A204.1 (cell line): Measurements from ENCODE around the gene RBMS1.

Source experiments
- FAIRE-seq: peaks from 2 replicates; lab custom pipeline; 2012; peaks lifted over from hg19 to GRCh38; lab: Jason Lieb, UNC

The RBMS1 gene

DNA sequence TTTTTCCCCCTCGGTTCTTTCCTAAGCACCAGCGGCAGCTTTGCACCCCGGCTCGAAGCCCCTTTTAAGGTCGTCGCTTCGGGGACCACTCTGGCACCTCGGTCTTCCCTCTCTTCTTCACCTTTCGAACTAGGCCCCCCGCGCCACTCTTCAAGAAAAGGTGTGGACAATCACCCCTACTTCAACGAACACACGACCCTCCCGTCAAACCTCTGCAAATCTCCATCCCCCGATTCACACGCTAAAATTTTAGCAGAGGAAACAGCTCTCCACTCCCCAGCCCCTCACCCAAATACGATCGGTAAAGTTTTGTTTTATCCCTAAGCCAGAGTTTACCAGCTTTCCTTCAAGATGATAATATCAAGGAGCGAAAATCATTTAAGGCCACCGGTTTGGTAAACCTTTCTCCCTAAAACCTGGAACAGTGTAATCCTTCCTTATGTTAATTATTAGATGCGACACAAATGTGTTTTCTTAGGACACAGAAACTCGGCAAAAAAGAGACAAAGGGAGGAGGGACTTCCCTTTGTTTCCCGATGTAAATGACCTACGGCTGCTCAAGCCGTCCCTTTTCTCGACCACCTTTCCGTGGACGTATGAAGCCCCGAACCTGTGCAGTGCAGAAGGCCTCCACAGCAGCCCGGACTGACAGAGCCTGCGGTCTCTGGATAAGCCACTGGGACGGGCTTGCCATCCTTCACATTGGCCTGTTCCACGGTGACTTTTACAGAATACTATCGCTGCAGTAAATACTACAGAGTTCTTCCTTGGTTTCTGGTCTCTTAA lies 85.2 kb downstream of the RBMS1 start:
- no peak for FAIRE-seq

GRCh38 chr2:160407393-160408172 lies 86.0 kb downstream of the RBMS1 start:
- FAIRE-seq = no peak

DNA sequence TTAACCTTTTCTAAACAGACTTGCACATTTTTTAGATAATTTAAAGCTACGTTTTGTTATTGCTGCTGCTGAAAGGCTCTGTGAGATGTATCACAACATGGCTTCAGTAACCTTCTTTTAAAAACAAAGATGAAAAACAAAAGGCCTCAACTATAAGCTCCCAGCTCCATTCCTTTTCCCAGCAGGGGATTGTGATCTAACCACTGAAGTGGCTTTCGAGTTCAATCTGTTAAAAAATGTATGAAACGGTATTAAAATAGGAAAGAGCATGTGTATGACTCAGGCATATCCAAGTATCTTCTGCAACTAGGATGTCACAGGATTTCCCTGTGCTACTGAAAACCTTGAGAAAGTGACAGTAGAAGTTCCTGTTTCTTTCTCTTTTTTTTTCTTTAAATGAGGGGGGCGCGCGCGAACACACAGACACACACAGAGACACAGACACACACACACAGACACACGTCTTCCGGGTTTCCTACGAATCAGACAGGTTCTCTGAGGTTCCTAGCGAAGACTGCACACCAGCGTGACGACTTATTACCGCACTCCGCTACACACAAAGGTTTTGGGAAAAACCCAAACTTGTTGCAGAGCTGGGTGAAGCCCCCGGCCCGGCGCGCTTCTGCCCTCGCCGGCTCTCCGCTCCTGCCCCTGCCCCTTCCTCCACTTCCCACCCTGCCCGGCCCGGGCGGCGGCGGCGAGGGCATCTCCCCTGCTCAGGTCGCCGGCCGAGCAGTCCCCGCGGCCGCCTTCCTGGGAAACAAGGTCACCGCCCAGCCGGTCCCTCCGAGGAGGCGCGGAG lies 86.8 kb downstream of the RBMS1 start:
- no peak for FAIRE-seq

GRCh38 chr2:160405077-160405867 lies 88.3 kb downstream of the RBMS1 start:
- no peak for FAIRE-seq

- no peak for FAIRE-seq
Measured at GRCh38 chr2:160402997-160403979, 90.3 kb downstream of the RBMS1 start.

- no peak for FAIRE-seq
Measured at GRCh38 chr2:160402501-160402900, 91.1 kb downstream of the RBMS1 start.

- FAIRE-seq = no peak
Measured at GRCh38 chr2:160401895-160402294, 91.7 kb downstream of the RBMS1 start.

- no peak for FAIRE-seq
Measured at GRCh38 chr2:160399880-160400279, 93.7 kb downstream of the RBMS1 start.

DNA sequence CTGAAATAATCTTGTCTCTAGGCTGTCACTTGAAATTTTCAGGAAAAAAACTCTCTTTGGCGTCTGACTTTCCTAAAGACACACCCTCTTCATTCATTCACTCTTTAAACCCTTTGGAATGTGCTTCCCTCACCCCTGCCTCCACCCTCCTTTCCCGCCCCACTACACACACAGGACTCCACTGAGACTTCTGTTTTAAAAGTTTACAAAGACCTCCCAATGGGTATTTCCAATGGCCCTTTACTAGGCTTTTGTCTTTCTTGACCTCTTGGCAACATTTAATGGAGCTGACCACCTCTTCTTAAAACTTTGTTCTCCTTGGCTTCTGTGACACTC lies 96.1 kb downstream of the RBMS1 start:
- FAIRE-seq = no peak

GRCh38 chr2:160394153-160394552 lies 99.5 kb downstream of the RBMS1 start:
- no peak for FAIRE-seq

- FAIRE-seq = no peak
Measured at GRCh38 chr2:160392201-160392600, 101.4 kb downstream of the RBMS1 start.

DNA sequence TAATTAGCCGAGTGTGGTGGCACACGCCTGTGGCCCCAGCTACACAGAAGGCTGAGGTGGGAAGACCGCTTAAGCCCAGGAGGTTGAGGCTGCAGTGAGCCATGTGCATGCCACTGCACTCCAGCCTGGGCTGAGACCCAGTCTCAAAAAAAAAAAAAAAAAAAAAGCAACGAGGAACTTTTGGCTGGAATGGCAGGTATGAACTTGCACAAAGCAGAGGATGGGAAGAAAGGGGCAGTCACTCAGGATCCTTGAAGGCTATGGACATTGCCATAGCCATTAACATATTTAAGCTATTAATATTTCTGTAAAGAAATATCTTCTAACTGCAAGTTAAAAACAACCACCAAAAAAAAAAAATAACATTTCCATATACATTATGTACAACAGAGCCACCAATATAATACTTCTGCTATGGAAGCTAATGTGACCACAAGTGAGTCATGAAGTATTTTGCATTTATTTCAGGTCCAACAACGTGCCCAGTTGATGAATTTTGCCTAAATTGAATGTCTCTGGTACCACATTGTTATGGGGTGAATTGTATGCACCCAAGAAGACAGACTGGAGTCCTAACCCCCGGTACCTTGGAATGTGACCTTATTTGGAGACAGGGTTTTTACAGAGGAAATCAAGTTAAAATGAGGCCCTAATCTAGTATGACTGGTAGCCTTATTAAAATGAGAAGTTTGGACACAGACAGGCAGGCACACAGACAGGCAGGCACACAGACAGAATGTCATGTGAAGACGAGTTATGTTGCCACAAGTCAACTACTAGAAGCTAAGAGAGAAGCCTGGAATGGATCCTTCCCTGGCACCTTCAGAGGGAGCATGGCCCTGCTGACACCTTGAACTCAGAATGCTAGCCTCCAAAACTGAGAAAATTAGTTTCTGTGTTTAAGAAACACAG lies 102.8 kb downstream of the RBMS1 start:
- FAIRE-seq = no peak

- FAIRE-seq = no peak
Measured at GRCh38 chr2:160389875-160390274, 103.7 kb downstream of the RBMS1 start.

DNA sequence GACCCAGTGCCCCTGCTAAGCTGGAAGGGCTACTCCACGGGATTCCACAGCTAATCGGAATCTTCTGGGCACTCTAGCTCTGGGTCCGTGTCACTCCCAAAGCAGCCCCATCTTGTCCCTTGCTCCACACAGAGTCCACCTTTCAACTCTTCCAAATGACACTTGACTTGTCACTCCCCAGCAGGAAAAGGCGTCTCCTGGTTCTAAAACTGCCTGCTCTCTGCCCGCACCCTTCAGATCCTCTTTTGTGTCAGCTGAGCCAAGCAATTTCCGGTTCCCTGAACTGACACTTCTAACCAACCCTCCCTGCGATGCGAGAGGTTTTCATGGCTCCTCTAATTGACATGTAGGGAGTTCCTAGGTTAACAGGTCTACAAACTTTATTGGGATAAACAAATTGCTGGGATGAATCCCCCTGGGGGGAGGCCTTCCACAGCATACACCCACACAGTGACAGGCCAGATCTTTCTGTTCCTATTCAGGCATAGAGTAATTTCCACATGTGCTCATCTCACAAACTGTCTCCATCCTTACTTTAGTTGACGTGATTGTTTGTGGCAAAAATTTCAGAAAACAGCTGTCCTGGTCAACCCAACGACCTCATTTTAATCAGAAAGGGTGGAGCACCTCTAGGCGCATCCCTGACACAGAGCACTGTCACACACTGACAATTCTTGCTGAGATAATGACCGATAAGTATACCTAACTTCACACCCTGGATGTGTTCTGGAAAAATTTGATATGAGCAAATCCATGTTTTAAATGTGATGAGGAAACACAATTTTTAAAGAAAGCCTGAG lies 104.9 kb downstream of the RBMS1 start:
- no peak for FAIRE-seq

- FAIRE-seq = no peak
Measured at GRCh38 chr2:160387558-160388262, 105.9 kb downstream of the RBMS1 start.

GRCh38 chr2:160384791-160385190 lies 108.8 kb downstream of the RBMS1 start:
- no peak for FAIRE-seq

- no peak for FAIRE-seq
Measured at GRCh38 chr2:160381425-160381951, 112.1 kb downstream of the RBMS1 start.

DNA sequence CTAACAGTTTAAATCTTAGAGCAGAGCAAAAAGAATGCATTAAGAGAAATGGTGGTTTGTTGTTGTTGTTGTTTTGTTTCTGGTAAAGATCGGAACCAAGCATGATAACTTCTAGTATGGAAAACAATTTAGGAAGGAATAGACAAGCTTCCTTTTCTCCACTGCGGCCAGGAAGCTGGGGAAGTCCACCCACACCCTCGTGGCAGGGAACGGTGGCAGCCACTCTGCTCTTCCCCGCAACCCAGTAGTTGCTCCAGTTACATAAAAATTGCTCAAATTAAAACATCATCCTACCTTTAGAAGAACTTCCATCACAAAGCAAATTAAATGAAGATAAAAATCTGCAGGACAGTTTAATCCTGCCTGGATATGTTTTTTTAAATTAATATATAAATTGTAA lies 113.0 kb downstream of the RBMS1 start:
- FAIRE-seq = no peak
